PFSK-1 (cell line): Measurements from ENCODE around the gene PRSS16.

Experiments
- FOXP2 ChIP-seq: optimal IDR thresholded peaks from 2 replicates; pipeline ENCODE3; 2011; ENCODE audit warnings: borderline replicate concordance, control low read depth, inconsistent platforms; ENCODE audit not compliant: insufficient read depth; ENCODE audit errors: extremely low read length, extremely low read depth
- POLR2AphosphoS5 ChIP-seq: IDR thresholded peaks from 2 replicates; pipeline ENCODE4 v1.6.1; 2012; ENCODE audit warnings: low read depth, mild to moderate bottlenecking, control low read depth, low read length, moderate library complexity
- REST ChIP-seq, 2 experiments: IDR thresholded peaks; 2 replicates each; pipeline versions ENCODE4 v1.6.1 to v1.8.0; 2011 to 2012; ENCODE audit warnings: low read depth in 2 of 2, low read length in 2 of 2, control low read depth in 1 of 2, inconsistent platforms in 1 of 2, mild to moderate bottlenecking in 1 of 2, moderate library complexity in 1 of 2; ENCODE audit not compliant: insufficient read depth in 1 of 2
- SIN3A ChIP-seq: IDR thresholded peaks from 2 replicates; pipeline ENCODE4 v1.6.1; 2012; ENCODE audit warnings: mild to moderate bottlenecking, low read length, moderate library complexity, borderline replicate concordance; ENCODE audit not compliant: insufficient read depth
- TAF1 ChIP-seq: IDR thresholded peaks from 2 replicates; pipeline ENCODE4 v1.6.1; 2012; ENCODE audit warnings: low read length, control low read depth, borderline replicate concordance; ENCODE audit not compliant: insufficient read depth

The PRSS16 gene

GRCh38 chr6:27238010-27238983 lies 9.2 kb upstream of the PRSS16 start:
- TF ChIP-seq FOXP2: no peak
- no peak for TF ChIP-seq REST (IDR thresholded peaks at IDR 0.05; ENCODE audit: insufficient read depth in 1 of 2, low read depth in 2 of 2, low read length in 2 of 2)
- TF ChIP-seq SIN3A: no peak
- no peak for TF ChIP-seq TAF1
- TF ChIP-seq POLR2AphosphoS5: no peak

- no peak for TF ChIP-seq SIN3A
- TF ChIP-seq POLR2AphosphoS5: no peak
- TF ChIP-seq TAF1: no peak
- TF ChIP-seq REST (IDR thresholded peaks at IDR 0.05; ENCODE audit: insufficient read depth in 1 of 2, low read depth in 2 of 2, low read length in 2 of 2): no peak
- no peak for TF ChIP-seq FOXP2
Measured at GRCh38 chr6:27239258-27239657, 8.2 kb upstream of the PRSS16 start.

DNA sequence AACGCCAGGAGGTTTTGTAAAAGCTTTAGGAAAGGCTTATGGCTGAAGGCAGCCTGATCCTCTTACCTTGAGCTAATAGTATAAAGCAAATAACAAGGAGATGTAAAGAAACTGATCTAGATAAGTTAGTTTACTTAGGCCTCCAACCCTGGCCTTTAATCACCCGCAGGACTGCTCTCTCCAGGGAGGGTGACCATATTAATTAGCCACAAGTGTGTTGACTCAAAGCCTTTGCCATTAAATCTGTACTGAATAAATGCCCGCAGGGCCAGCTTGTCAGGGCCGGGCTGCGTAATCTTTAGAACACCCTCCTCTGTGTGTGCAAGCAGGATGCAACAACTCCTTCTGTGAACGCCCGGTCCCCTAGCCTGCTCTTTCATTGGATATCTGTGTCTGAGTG lies 6.1 kb upstream of the PRSS16 start:
- no peak for TF ChIP-seq TAF1
- TF ChIP-seq POLR2AphosphoS5: no peak
- no peak for TF ChIP-seq REST (IDR thresholded peaks at IDR 0.05; ENCODE audit: insufficient read depth in 1 of 2, low read depth in 2 of 2, low read length in 2 of 2)
- TF ChIP-seq FOXP2: no peak

DNA sequence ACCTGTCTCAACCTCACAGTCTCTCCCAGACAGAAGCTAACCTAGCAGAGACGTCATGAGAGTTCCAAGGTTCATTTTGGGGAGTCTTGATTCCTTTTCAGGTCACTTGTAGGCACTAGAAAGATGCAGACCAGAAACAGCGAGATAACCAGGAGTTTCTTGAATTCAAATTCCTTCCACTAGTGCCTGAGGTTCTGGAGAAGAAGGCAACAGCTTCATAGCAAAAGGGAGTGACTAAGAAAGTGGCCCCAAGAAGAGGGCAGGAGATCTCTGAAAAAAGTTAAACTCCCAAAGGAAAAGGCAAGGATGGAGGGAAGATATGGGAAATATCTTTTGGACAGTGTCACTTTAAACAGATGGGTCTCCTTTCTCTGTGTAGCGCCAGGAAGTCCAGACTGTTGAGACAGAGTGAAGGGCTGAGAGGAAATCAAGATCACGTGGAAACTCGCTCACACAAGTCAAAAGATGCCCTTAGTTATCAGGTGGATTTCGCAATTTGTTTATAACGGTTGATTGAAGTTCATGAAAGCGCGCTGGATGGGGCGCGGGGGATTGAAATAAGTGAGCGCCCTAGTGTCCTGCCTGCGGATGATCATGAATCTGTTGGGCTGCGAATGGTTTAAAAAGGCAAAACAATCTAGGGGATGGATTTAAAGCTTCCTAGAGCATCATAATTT lies 4.8 kb upstream of the PRSS16 start:
- no peak for TF ChIP-seq FOXP2
- TF ChIP-seq REST (IDR thresholded peaks at IDR 0.05; ENCODE audit: insufficient read depth in 1 of 2, low read depth in 2 of 2, low read length in 2 of 2): no peak
- no peak for TF ChIP-seq TAF1
- no peak for TF ChIP-seq SIN3A
- no peak for TF ChIP-seq POLR2AphosphoS5
